PC-3 (cell line): ENCODE results near the gene FBXW2. TPM values are rescaled to one million over a fixed set of nuclear protein-coding genes. Genes with fewer than 3 reads are reported as not detected.

Experiments
- ATAC-seq: fragments of 200-7000 bp; cut with Tn5 transposase; 2 replicates; pipeline ENCODE4 v1.9.1; 2020; ENCODE audit warnings: mild to moderate bottlenecking, moderate library complexity
- BruUV-seq: library from RNA; stranded (reverse); fragments of 400-500 nt; replicated peaks from 2 replicates; lab custom pipeline; 2021; lab: Mats Ljungman, UMichigan
- CTCF ChIA-PET: fragments of 300-600 bp; sonication (Branson Sonifier 250); formaldehyde crosslinking; loops from one replicate; lab custom pipeline; 2022; ENCODE audit warnings: antibody characterized with exemption; lab: Charles Lee
- POLR2A ChIA-PET: fragments of 300-600 bp; sonication (Branson Sonifier 250); formaldehyde crosslinking; loops from one replicate; lab custom pipeline; 2022; ENCODE audit warnings: antibody characterized with exemption; ENCODE audit not compliant: unreplicated experiment; lab: Charles Lee
- DNase-seq: peaks from one replicate; pipeline ENCODE4 v3.0.0-alpha.2; 2015
- H2AFZ ChIP-seq: fragments of 300-600 bp; sonication (generic); 2 replicates; pipeline ENCODE4 v1.6.0; 2016; ENCODE audit warnings: antibody characterized with exemption, low read length
- H3F3A ChIP-seq: fragments of 300-600 bp; sonication (generic); one replicate; pipeline ENCODE4 v1.6.0; 2017; ENCODE audit warnings: antibody characterized with exemption, low read length, control low read depth, mild to moderate bottlenecking; ENCODE audit not compliant: unreplicated experiment
- H3K27ac ChIP-seq: fragments of 300-600 bp; sonication (generic); 2 replicates; pipeline ENCODE4 v1.5.1; 2016; ENCODE audit warnings: mild to moderate bottlenecking, low read length
- H3K27me3 ChIP-seq: fragments of 300-600 bp; sonication (generic); 2 replicates; pipeline ENCODE4 v1.6.1; 2016; ENCODE audit warnings: low read length, mixed read lengths
- H3K36me3 ChIP-seq: fragments of 300-600 bp; sonication (generic); 2 replicates; pipeline ENCODE4 v1.6.1; 2016; ENCODE audit warnings: low read depth, mixed run types, low read length, mixed read lengths
- H3K4me1 ChIP-seq: fragments of 300-600 bp; sonication (generic); 2 replicates; pipeline ENCODE4 v1.5.1; 2016; ENCODE audit warnings: low read length; ENCODE audit not compliant: insufficient read depth
- H3K4me2 ChIP-seq: fragments of 300-600 bp; sonication (generic); 2 replicates; pipeline ENCODE4 v1.6.0; 2016; ENCODE audit warnings: low read length
- H3K4me3 ChIP-seq: fragments of 300-600 bp; sonication (generic); 2 replicates; pipeline ENCODE4 v1.5.1; 2016; ENCODE audit warnings: mild to moderate bottlenecking, low read length, mixed read lengths
- H3K79me2 ChIP-seq: fragments of 300-600 bp; sonication (generic); 2 replicates; pipeline ENCODE4 v1.6.1; 2017; ENCODE audit warnings: low read length, mixed read lengths
- H3K9ac ChIP-seq: fragments of 300-600 bp; sonication (generic); 2 replicates; pipeline ENCODE4 v1.6.0; 2016; ENCODE audit warnings: mild to moderate bottlenecking, low read length
- H3K9me2 ChIP-seq: fragments of 300-600 bp; sonication (generic); replicated peaks from 2 replicates; pipeline ENCODE4 v1.6.1; 2016; ENCODE audit warnings: mixed run types, low read length, mixed read lengths
- H3K9me3 ChIP-seq: fragments of 300-600 bp; sonication (generic); 2 replicates; pipeline ENCODE4 v1.6.1; 2016; ENCODE audit warnings: low read length, mixed read lengths
- H4K20me1 ChIP-seq: fragments of 300-600 bp; sonication (generic); 2 replicates; pipeline ENCODE4 v1.6.1; 2016; ENCODE audit warnings: low read length, mixed read lengths
- EZH2 ChIP-seq: fragments of 300-600 bp; sonication (generic); IDR thresholded peaks from one replicate; pipeline ENCODE4 v1.6.1; 2017; ENCODE audit warnings: antibody characterized with exemption, mild to moderate bottlenecking, low read length; ENCODE audit not compliant: unreplicated experiment
- EZH2phosphoT487 ChIP-seq: fragments of 300-600 bp; sonication (generic); IDR thresholded peaks from 2 replicates; pipeline ENCODE4 v1.6.1; 2018; ENCODE audit warnings: mild to moderate bottlenecking, antibody characterized with exemption, low read length, borderline replicate concordance
- intact Hi-C: fragments of 100-400 bp; cut with micrococcal nuclease; formaldehyde crosslinking; loops from 2 replicates; pipeline ENCODE4 v1.9.0; 2023
- total RNA-seq: library from RNA; depleted of rRNA; stranded (reverse); fragments of >200 nt; gene quantifications from 2 replicates; pipeline ENCODE4 v1.2.3, GENCODE V29; 2014
- TF ChIP-seq, protein P1 (sequence below): fragments of 300-600 bp; sonication (generic); conservative IDR thresholded peaks from 2 replicates; pipeline ENCODE4 v1.5.1; 2017; ENCODE audit warnings: antibody characterized with exemption, low read depth, mild to moderate bottlenecking, low read length

The FBXW2 gene
- total RNA-seq, 1 experiment from 2014 or later: 30.5 TPM

DNA sequence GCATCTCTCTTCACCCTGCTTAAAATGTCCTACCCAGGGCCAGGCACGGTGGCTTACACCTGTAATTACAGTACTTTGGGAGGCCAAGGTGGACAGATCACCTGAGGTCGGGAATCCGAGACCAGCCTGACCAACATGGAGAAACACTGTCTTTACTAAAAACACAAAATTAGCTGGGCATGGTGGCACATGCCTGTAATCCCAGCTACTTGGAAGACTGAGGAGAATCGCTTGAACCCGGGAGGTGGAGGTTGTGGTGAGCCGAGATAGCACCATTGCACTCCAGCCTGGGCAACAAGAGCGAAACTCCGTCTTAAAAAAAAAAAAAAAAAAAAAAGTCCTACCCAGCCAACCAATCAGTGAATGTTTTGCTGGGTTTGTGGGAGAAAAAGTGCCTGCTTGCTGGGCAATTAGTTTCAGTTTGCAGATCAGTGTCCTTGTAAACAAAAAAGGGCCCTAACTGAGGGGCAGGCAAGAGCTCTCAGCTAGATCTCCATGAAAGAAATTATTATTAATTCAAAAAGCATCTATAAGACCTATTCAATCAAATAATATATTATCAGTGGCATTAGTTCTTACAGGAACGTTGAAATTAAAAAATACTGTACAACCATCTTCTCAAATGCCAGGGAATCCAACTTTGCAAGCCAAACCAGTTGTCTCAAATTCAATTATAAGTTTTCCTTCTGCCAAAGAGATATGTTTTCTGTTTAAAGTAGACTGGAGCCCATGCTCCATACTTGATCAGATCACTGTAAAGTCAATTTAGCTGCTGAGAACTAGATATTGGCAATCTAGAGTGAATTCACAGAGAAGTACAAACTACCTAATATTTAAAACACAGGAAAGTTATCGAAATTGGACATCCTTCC lies 82.9 kb downstream of the FBXW2 start:
- DNase-seq (peak; percentile 50), ATAC-seq (no peak)
- intact Hi-C loops: no loop called here
- no peaks in the 10 kb centered on the region for H3K27me3 ChIP-seq
- CTCF ChIA-PET: no interaction called here
- peak overlapping the region; percentile 59 for H3K4me3 ChIP-seq
- no peaks in the 10 kb centered on the region for H4K20me1 ChIP-seq
- H3K9ac ChIP-seq: peak overlapping the region; percentile 29; the same call in 1 of the 2 replicates
- no TSS peak for BruUV-seq
- peaks cover 29% of the 10 kb centered on the region for H3K79me2 ChIP-seq
- no peaks in the 10 kb centered on the region for H3K9me2 ChIP-seq
- H3K4me2 ChIP-seq: peak overlapping the region; percentile 72
- H2AFZ ChIP-seq: peak overlapping the region; percentile 74
- no peak for TF ChIP-seq EZH2phosphoT487
- no peak for TF ChIP-seq EZH2
- TF ChIP-seq, protein P1, sequence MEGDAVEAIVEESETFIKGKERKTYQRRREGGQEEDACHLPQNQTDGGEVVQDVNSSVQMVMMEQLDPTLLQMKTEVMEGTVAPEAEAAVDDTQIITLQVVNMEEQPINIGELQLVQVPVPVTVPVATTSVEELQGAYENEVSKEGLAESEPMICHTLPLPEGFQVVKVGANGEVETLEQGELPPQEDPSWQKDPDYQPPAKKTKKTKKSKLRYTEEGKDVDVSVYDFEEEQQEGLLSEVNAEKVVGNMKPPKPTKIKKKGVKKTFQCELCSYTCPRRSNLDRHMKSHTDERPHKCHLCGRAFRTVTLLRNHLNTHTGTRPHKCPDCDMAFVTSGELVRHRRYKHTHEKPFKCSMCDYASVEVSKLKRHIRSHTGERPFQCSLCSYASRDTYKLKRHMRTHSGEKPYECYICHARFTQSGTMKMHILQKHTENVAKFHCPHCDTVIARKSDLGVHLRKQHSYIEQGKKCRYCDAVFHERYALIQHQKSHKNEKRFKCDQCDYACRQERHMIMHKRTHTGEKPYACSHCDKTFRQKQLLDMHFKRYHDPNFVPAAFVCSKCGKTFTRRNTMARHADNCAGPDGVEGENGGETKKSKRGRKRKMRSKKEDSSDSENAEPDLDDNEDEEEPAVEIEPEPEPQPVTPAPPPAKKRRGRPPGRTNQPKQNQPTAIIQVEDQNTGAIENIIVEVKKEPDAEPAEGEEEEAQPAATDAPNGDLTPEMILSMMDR: no peak
- no peak overlapping the region for H3K27ac ChIP-seq
- H3F3A ChIP-seq: no peaks in the 10 kb centered on the region
- H3K4me1 ChIP-seq: peaks cover 45% of the 10 kb centered on the region
- H3K36me3 ChIP-seq: no peaks in the 10 kb centered on the region
- POLR2A ChIA-PET: interaction anchor here (0.6 to 0.7 kb wide), 2 partner anchors 40 to 166 kb away, joined by 7 to 15 read pairs; partner anchors contain the start of gene PHF19
- H3K9me3 ChIP-seq: no peaks in the 10 kb centered on the region

DNA sequence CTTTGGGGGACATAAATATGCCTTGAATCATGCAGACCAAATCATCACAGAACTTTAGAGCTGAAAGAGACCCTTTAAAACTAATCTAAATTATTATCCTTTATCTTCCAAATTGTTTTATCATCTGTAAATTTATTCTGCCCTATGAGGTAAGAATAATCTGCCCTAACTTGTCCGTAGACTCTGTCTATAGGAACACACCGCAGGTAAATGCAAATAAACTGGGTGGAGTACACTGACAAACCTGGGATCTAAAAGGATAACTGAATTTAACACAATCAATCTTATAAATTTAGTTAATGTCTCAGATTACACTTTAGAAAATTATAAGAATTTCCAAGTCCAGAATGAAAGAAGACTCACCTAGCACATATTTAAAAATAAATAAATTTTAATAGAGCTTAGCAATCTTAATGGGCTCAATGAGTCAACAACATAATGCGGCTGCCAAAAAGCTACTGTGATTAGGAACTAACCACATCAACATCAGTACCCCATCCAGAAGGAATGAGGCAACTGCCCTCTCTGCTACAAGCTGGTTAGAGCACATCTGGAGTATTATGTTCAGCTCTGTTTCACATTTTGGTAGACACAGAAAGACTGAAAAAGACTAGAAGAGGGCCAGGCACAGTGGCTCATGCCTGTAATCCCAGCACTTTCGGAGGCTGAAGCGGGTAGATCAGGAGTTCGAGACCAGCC lies 84.5 kb downstream of the FBXW2 start:
- Histone ChIP-seq H3K27ac (peak overlapping the region; percentile 29), H3K27me3 (no peaks in the 10 kb centered on the region), H3K9ac (no peak overlapping the region), H3F3A (no peaks in the 10 kb centered on the region), H3K9me2 (no peaks in the 10 kb centered on the region), H4K20me1 (no peaks in the 10 kb centered on the region), H3K36me3 (no peaks in the 10 kb centered on the region), H3K79me2 (peaks cover 29% of the 10 kb centered on the region), H2AFZ (no peak overlapping the region), H3K9me3 (no peaks in the 10 kb centered on the region), H3K4me1 (peaks cover 38% of the 10 kb centered on the region), H3K4me2 (peak overlapping the region; percentile 46; the same call in 1 of the 2 replicates), H3K4me3 (no peak overlapping the region)
- DNase-seq: peak; percentile 68
- TF ChIP-seq EZH2: no peak
- TF ChIP-seq, protein P1: no peak
- peak; percentile 61 for ATAC-seq
- POLR2A ChIA-PET: no interaction called here
- no TSS peak for BruUV-seq
- CTCF ChIA-PET: no interaction called here
- intact Hi-C loops: no loop called here
